Keratinocyte (primary cell): Measurements from ENCODE around the gene TMTC2.

Source experiments
- EZH2 ChIP-seq: IDR thresholded peaks from one replicate; pipeline ENCODE4 v1.6.1; 2012; ENCODE audit warnings: inconsistent platforms, mild to moderate bottlenecking, low read length, moderate library complexity
- TF ChIP-seq, protein P1 (sequence below), 3 experiments: IDR thresholded peaks in 1 of 3; conservative IDR thresholded peaks in 1 of 3; optimal IDR thresholded peaks in 1 of 3; 2 replicates in 2 of 3; 3 replicates in 1 of 3; pipeline versions ENCODE3 to v1.5.1; 2011; ENCODE audit warnings: low read length in 3 of 3, mild to moderate bottlenecking in 3 of 3, moderate library complexity in 2 of 3, control low read depth in 1 of 3, inconsistent platforms in 1 of 3; ENCODE audit not compliant: insufficient read depth in 2 of 3; ENCODE audit errors: extremely low read depth in 1 of 3

DNA sequence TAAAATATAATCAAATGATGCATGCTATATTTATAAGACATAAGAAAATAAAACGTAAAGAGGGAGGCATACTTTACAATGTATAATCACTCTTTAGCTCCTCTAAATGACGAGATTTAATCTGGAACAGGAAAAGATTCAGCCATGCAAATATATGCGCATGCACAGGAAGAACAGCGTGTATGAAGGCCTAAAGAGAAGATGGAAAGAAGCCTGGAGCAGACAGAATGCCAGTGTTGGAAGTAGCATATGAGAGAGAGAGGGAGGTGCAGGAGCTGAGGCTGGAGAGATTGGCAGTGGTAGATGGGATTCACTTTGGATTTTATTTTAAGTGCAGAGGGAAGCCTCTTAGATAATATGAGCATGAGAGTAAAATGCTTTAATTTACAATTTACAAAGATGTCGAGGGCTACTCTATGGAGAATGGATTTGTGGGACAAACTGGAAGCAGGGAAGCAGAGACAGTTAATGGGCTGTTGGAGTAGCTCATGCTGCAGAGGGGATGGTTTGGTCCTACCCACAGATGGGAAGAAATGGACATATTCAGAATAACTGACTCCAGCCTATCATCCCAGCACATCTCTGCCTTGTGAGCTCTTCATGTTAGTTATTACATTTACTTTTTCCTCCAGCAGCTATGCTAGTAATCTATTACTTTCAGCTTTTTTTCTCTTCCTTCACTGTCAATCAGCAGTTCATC, 411.1 kb downstream of the TMTC2 start:
- TF ChIP-seq, protein P1, sequence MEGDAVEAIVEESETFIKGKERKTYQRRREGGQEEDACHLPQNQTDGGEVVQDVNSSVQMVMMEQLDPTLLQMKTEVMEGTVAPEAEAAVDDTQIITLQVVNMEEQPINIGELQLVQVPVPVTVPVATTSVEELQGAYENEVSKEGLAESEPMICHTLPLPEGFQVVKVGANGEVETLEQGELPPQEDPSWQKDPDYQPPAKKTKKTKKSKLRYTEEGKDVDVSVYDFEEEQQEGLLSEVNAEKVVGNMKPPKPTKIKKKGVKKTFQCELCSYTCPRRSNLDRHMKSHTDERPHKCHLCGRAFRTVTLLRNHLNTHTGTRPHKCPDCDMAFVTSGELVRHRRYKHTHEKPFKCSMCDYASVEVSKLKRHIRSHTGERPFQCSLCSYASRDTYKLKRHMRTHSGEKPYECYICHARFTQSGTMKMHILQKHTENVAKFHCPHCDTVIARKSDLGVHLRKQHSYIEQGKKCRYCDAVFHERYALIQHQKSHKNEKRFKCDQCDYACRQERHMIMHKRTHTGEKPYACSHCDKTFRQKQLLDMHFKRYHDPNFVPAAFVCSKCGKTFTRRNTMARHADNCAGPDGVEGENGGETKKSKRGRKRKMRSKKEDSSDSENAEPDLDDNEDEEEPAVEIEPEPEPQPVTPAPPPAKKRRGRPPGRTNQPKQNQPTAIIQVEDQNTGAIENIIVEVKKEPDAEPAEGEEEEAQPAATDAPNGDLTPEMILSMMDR (optimal IDR thresholded peaks at IDR 0.05 in 1 of 3, IDR thresholded peaks at IDR 0.05 in 1 of 3, conservative IDR thresholded peaks at IDR 0.05 in 1 of 3; ENCODE audit: extremely low read depth in 1 of 3, insufficient read depth in 2 of 3, low read length in 3 of 3) = no peak
- no peak for TF ChIP-seq EZH2
